Measurements from ENCODE around the gene FPR2.

GRCh38 chr19:51783372-51783771 is 22.4 kb downstream of the FPR2 start:
- TF ChIP-seq CTCF (IDR thresholded peaks at IDR 0.05) (no peak), POLR2A (IDR thresholded peaks at IDR 0.05) (no peak)

Data from stomach (tissue), 4 donors.